HG02763 (cell line): Measurements from ENCODE around the gene GTF3A.

Experiments
- ATAC-seq: cut with Tn5 transposase; IDR thresholded peaks from one replicate; pipeline ENCODE4 v1.9.1; 2021; ENCODE audit warnings: mild to moderate bottlenecking, moderate library complexity; ENCODE audit not compliant: unreplicated experiment

Gene GTF3A

GRCh38 chr13:27446986-27447583 lies 22.7 kb downstream of the GTF3A start:
- peak; percentile 28 for ATAC-seq

GRCh38 chr13:27448308-27448707 lies 23.9 kb downstream of the GTF3A start:
- no peak for ATAC-seq

- no peak for ATAC-seq
These were observed 24.7 kb downstream of the GTF3A start for GRCh38 chr13:27449081-27449603.

GRCh38 chr13:27449936-27450828 lies 25.8 kb downstream of the GTF3A start, which contains the start of gene MTIF3:
Gene MTIF3 (minus strand): TSS chr13:27450564. CDS start chr13:27440448, 10,116 bp downstream.
- peak; percentile 78 for ATAC-seq

- ATAC-seq = no peak
These were observed 26.6 kb downstream of the GTF3A start for GRCh38 chr13:27450921-27451471.

GRCh38 chr13:27455331-27455855 lies 31.0 kb downstream of the GTF3A start:
- ATAC-seq = no peak

GRCh38 chr13:27461940-27462584 lies 37.6 kb downstream of the GTF3A start:
- ATAC-seq = no peak

GRCh38 chr13:27463500-27463899 lies 39.1 kb downstream of the GTF3A start:
- ATAC-seq = no peak

GRCh38 chr13:27465611-27466010 lies 41.2 kb downstream of the GTF3A start:
- ATAC-seq = no peak

- no peak for ATAC-seq
These were observed 42.1 kb downstream of the GTF3A start for GRCh38 chr13:27466513-27466912.

GRCh38 chr13:27470075-27470820 lies 45.8 kb downstream of the GTF3A start:
- no peak for ATAC-seq

GRCh38 chr13:27472441-27472840 lies 48.0 kb downstream of the GTF3A start:
- ATAC-seq = no peak

- no peak for ATAC-seq
These were observed 48.5 kb downstream of the GTF3A start for GRCh38 chr13:27472941-27473340.

- no peak for ATAC-seq
These were observed 50.4 kb downstream of the GTF3A start for GRCh38 chr13:27474751-27475268.

- peak; percentile 72 for ATAC-seq
These were observed 52.7 kb downstream of the GTF3A start for GRCh38 chr13:27476943-27477703.

GRCh38 chr13:27481766-27482165 lies 57.3 kb downstream of the GTF3A start:
- no peak for ATAC-seq

GRCh38 chr13:27482983-27483382 lies 58.6 kb downstream of the GTF3A start:
- peak; percentile 89 for ATAC-seq

- ATAC-seq = no peak
These were observed 59.0 kb downstream of the GTF3A start for GRCh38 chr13:27483421-27483820.
